Neuronal stem cell (in vitro differentiated cells): ENCODE measurements around the gene MFGE8.
"Not testable (repeated sequence)": the region's sequence is repeated elsewhere in the genome, so short reads cannot be mapped to it uniquely, and the experiment has no call there.

Experiments
- DNase-seq: peaks from one replicate; pipeline ENCODE4 v3.0.0-alpha.2; 2013; ENCODE audit warnings: low spot score
- H2AFZ ChIP-seq: one replicate; pipeline ENCODE4 v1.6.1; 2013; ENCODE audit warnings: mild to moderate bottlenecking, low read length, inconsistent platforms
- H2AK5ac ChIP-seq: 2 replicates; pipeline ENCODE4 v1.6.1; 2013; ENCODE audit warnings: low read depth, mild to moderate bottlenecking, inconsistent platforms, low read length, moderate library complexity, mixed read lengths
- H2BK120ac ChIP-seq: 2 replicates; pipeline ENCODE4 v1.6.1; 2013; ENCODE audit warnings: low read depth, mild to moderate bottlenecking, inconsistent platforms, low read length, moderate library complexity, mixed read lengths
- H2BK12ac ChIP-seq: one replicate; pipeline ENCODE4 v1.6.1; 2013; ENCODE audit warnings: low read length, inconsistent platforms
- H2BK15ac ChIP-seq: 2 replicates; pipeline ENCODE4 v1.6.1; 2013; ENCODE audit warnings: mild to moderate bottlenecking, low read length, inconsistent platforms, mixed read lengths
- H2BK5ac ChIP-seq: one replicate; pipeline ENCODE4 v1.6.1; 2013; ENCODE audit warnings: inconsistent platforms, mild to moderate bottlenecking, low read length, moderate library complexity
- H3K14ac ChIP-seq: one replicate; pipeline ENCODE4 v1.6.1; 2013; ENCODE audit warnings: low read length, inconsistent platforms
- H3K18ac ChIP-seq: 2 replicates; pipeline ENCODE4 v1.6.1; 2013; ENCODE audit warnings: low read length, inconsistent platforms
- H3K23ac ChIP-seq: 2 replicates; pipeline ENCODE4 v1.6.1; 2013; ENCODE audit warnings: low read depth, mild to moderate bottlenecking, mixed read lengths, low read length, inconsistent platforms; ENCODE audit not compliant: poor library complexity
- H3K27ac ChIP-seq: replicated peaks from 3 replicates; pipeline ENCODE4 v1.5.1; 2013; ENCODE audit warnings: low read length, inconsistent platforms
- H3K27me3 ChIP-seq, 3 experiments: 2 replicates each; pipeline ENCODE4 v1.6.1; 2013; ENCODE audit warnings: low read length in 3 of 3, mild to moderate bottlenecking in 2 of 3, inconsistent platforms in 1 of 3, low read depth in 1 of 3, mixed read lengths in 1 of 3, moderate library complexity in 1 of 3; ENCODE audit not compliant: control insufficient read depth in 3 of 3, insufficient read depth in 3 of 3
- H3K36me3 ChIP-seq, 2 donors: replicated peaks in 1 of 2; 2 replicates each; pipeline ENCODE4 v1.6.1; 2013; ENCODE audit warnings: low read length in 2 of 2; ENCODE audit not compliant: control insufficient read depth in 2 of 2, insufficient read depth in 2 of 2
- H3K4ac ChIP-seq: 2 replicates; pipeline ENCODE4 v1.6.1; 2013; ENCODE audit warnings: inconsistent platforms, mild to moderate bottlenecking, low read length, moderate library complexity
- H3K4me1 ChIP-seq, 2 donors: 1 replicate in 1 of 2; 2 replicates in 1 of 2; pipeline ENCODE4 v1.6.1; 2013; ENCODE audit warnings: low read length in 2 of 2, low read depth in 1 of 2; ENCODE audit not compliant: control insufficient read depth in 2 of 2, insufficient read depth in 1 of 2
- H3K4me2 ChIP-seq: one replicate; pipeline ENCODE4 v1.6.1; 2013; ENCODE audit warnings: mild to moderate bottlenecking, low read length, inconsistent platforms; ENCODE audit not compliant: insufficient read depth, poor library complexity, severe bottlenecking
- H3K4me3 ChIP-seq, 2 donors: 2 replicates each; pipeline ENCODE4 v1.5.1; 2013; ENCODE audit warnings: low read length in 2 of 2, mild to moderate bottlenecking in 2 of 2, inconsistent platforms in 1 of 2, moderate library complexity in 1 of 2
- H3K79me1 ChIP-seq: one replicate; pipeline ENCODE4 v1.6.1; 2013; ENCODE audit warnings: low read depth, mild to moderate bottlenecking, inconsistent platforms, low read length, moderate library complexity
- H3K9ac ChIP-seq: one replicate; pipeline ENCODE4 v1.6.1; 2013; ENCODE audit warnings: mild to moderate bottlenecking, low read depth, low read length, inconsistent platforms; ENCODE audit not compliant: poor library complexity
- H3K9me3 ChIP-seq, 2 donors: replicated peaks in 1 of 2; 2 replicates each; pipeline versions ENCODE3 to v1.6.1; 2013; ENCODE audit warnings: low read length in 2 of 2, mild to moderate bottlenecking in 2 of 2, inconsistent platforms in 1 of 2, low read depth in 1 of 2, mixed read lengths in 1 of 2, moderate library complexity in 1 of 2; ENCODE audit not compliant: control insufficient read depth in 2 of 2, insufficient read depth in 1 of 2
- H4K8ac ChIP-seq: one replicate; pipeline ENCODE4 v1.6.1; 2013; ENCODE audit warnings: low read depth, mild to moderate bottlenecking, inconsistent platforms, low read length, moderate library complexity
- H4K91ac ChIP-seq: one replicate; pipeline ENCODE4 v1.6.1; 2013; ENCODE audit warnings: low read length, low read depth, mild to moderate bottlenecking, inconsistent platforms; ENCODE audit not compliant: poor library complexity
- WGBS, 2 donors: extraction: QIAGEN DNeasy Blood & Tissue Kit; methylation state at CpG; one replicate each; pipeline ENCODE4 v1.1.7; 2013; ENCODE audit warnings: missing lambda C conversion rate in 2 of 2, mixed read lengths in 1 of 2; ENCODE audit not compliant: insufficient read length in 2 of 2, insufficient replicate concordance in 1 of 2; ENCODE audit errors: extremely low coverage in 2 of 2; 5-methylcytosine and 5-hydroxymethylcytosine counted together

Gene MFGE8

DNA sequence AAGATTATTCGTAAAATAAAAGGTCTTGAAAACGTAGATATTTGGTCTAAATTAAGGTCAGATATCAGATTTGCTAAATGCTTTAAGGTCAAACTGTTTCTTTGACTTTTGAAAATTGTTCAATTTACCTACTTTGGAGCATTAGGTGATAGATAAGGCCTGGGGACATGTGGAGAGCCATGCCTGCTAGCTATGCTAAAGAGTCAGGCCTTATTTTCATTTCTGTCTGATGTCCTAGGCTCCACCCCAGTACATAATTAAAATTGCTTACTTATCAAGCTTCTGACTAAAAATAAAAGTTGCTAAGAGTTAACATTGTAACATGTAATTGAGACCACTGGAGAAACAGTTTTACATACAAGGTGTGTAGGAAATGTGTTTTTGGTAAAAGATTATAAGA lies 12.5 kb upstream of the MFGE8 start:
- H2AFZ ChIP-seq, H2BK12ac ChIP-seq, H3K9me3 ChIP-seq, H2BK15ac ChIP-seq, DNase-seq, H3K79me1 ChIP-seq, H3K4me3 ChIP-seq, H2BK120ac ChIP-seq, H3K4ac ChIP-seq, H3K36me3 ChIP-seq, H3K23ac ChIP-seq, H2AK5ac ChIP-seq, H3K9ac ChIP-seq, H3K18ac ChIP-seq, H2BK5ac ChIP-seq, H3K27ac ChIP-seq, H3K4me1 ChIP-seq, H4K91ac ChIP-seq, H4K8ac ChIP-seq, H3K27me3 ChIP-seq, H3K14ac ChIP-seq, H3K4me2 ChIP-seq: not testable (repeated sequence)
- no CpG with 5 or more reads among the region's 2 CpGs for WGBS, 2 donors

DNA sequence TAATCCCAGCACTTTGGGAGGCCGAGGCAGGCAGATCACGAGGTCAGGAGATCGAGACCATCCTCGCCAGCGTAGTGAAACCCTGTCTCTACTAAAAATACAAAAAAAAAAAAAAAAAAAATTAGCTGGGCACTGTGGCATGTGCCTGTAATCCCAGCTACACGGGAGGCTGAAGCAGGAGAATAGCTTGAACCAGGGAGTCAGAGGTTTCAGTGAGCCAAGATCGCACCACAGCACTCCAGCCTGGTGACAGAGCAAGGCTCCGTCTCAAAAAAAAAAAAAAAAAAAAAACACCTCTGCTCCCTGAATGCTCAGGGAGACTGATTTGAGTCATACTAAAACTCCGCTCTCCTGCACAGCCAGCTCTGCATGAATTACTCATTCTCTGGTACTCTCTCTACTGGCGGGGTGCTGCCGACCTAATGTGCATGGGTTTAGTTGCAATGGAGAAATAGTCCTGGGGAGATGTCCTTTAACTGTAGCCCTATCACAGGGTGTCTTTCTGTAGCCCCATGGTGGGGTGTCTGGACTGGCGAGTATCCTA lies 7.8 kb upstream of the MFGE8 start:
- H3K14ac ChIP-seq, H2BK12ac ChIP-seq, H4K91ac ChIP-seq, H2BK120ac ChIP-seq, H3K27me3 ChIP-seq, H3K4me1 ChIP-seq, H3K23ac ChIP-seq, DNase-seq, H3K4ac ChIP-seq, H3K36me3 ChIP-seq, H4K8ac ChIP-seq, H3K9ac ChIP-seq, H2AK5ac ChIP-seq, H3K9me3 ChIP-seq, H2BK15ac ChIP-seq, H3K18ac ChIP-seq, H3K4me3 ChIP-seq, H2BK5ac ChIP-seq, H3K79me1 ChIP-seq, H3K4me2 ChIP-seq, H3K27ac ChIP-seq, H2AFZ ChIP-seq: not testable (repeated sequence)
- no CpG with 5 or more reads among the region's 12 CpGs for WGBS, 2 donors

DNA sequence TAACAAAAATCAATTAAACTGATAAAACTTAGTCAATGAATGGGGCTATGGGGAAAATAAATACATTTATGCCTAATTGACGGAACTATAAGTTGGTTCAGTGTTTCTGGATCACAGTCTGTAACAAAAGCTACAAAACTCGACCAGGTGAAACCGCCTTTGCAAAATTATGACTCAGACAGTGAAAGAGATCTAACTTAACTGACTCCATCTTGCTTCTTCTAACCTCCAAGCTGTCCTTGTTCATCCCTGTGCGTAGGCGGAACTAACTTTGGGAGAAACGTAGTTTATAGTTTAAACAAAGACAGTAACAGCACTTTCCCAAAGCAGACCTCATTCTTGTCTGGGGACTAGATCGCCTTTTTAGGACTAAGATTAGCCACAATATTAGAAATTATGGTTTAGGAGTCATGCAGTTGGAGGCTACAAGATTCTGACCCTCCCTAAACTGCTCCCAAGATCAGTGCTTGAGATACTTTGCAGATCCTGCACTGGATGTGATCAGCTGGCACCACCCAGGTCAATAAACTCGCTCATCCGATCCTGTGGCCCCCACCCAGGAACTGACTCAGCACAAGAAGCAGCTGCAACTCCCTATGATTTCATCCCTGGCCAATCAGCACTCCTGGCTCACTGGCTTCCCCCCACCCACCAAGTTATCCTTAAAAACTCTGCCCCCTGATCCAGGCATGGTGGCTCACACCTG lies 7.2 kb upstream of the MFGE8 start:
- Histone ChIP-seq H3K18ac (no peak overlapping the region), H3K27ac (no peak overlapping the region), H3K23ac (no peak overlapping the region), H2BK12ac (no peak overlapping the region), H3K36me3 (no peaks in the 10 kb centered on the region), H3K79me1 (no peaks in the 10 kb centered on the region), H2AK5ac (no peak overlapping the region), H3K9me3 (no peaks in the 10 kb centered on the region), H4K8ac (no peak overlapping the region), H3K9ac (no peak overlapping the region), H3K27me3 (peaks cover 0 to 9% (median 0%) of the 10 kb centered on the region in 3 experiments), H2BK120ac (no peak overlapping the region), H3K4me3 (no peak overlapping the region), H3K14ac (no peak overlapping the region), H3K4me1 (no peaks in the 10 kb centered on the region), H2AFZ (no peak overlapping the region), H2BK5ac (no peak overlapping the region), H2BK15ac (no peak overlapping the region), H3K4me2 (no peak overlapping the region), H4K91ac (no peak overlapping the region), H3K4ac (no peak overlapping the region)
- WGBS, 2 donors, result no CpG with 5 or more reads among the region's 9 CpGs
- no peak for DNase-seq

DNA sequence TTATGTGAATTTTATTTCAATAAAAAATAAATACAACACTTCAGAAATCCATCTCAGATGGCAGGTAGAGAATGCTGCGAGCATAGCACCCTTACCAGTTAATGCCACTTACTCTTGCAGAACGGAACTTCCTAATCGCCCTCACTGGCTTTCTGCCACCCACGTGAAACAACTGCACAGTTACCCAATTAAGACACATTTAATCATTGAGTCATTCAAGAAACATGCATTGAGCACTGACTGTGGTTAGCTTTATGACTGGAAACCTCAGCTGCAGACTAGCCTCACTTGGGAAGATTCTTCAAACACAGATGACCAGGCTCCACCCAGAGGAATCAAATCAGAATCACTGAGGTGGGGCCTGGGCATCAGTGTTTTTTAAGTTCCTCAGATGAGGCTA lies 5.6 kb upstream of the MFGE8 start:
- H3K4me3 ChIP-seq, result no peak overlapping the region
- DNase-seq, result no peak
- no peak overlapping the region for H2BK12ac ChIP-seq
- WGBS, 2 donors, result no CpG with 5 or more reads among the region's 4 CpGs
- H3K14ac ChIP-seq, result no peak overlapping the region
- no peak overlapping the region for H4K8ac ChIP-seq
- H3K27me3 ChIP-seq, result peaks cover 0 to 9% (median 0%) of the 10 kb centered on the region in 3 experiments
- H3K4me2 ChIP-seq, result no peak overlapping the region
- H3K79me1 ChIP-seq, result no peaks in the 10 kb centered on the region
- no peak overlapping the region for H3K4ac ChIP-seq
- H2BK5ac ChIP-seq, result no peak overlapping the region
- no peak overlapping the region for H3K9ac ChIP-seq
- H3K9me3 ChIP-seq, result no peaks in the 10 kb centered on the region
- no peak overlapping the region for H2AK5ac ChIP-seq
- H3K27ac ChIP-seq, result no peak overlapping the region
- H2BK120ac ChIP-seq, result no peak overlapping the region
- H3K23ac ChIP-seq, result no peak overlapping the region
- H2BK15ac ChIP-seq, result no peak overlapping the region
- no peak overlapping the region for H4K91ac ChIP-seq
- H3K36me3 ChIP-seq, result no peaks in the 10 kb centered on the region
- H2AFZ ChIP-seq, result no peak overlapping the region
- no peak overlapping the region for H3K18ac ChIP-seq
- peaks cover 0 to 2% of the 10 kb centered on the region in 2 donors for H3K4me1 ChIP-seq
